ENCODE data around the gene FRYL. TPM values are rescaled to one million over a fixed set of nuclear protein-coding genes. Genes with fewer than 3 reads are reported as not detected.

Gene FRYL
- total and polyA plus RNA-seq, 4 experiments from 2014 or later: 17.1 to 134 (median 83.7) TPM

DNA sequence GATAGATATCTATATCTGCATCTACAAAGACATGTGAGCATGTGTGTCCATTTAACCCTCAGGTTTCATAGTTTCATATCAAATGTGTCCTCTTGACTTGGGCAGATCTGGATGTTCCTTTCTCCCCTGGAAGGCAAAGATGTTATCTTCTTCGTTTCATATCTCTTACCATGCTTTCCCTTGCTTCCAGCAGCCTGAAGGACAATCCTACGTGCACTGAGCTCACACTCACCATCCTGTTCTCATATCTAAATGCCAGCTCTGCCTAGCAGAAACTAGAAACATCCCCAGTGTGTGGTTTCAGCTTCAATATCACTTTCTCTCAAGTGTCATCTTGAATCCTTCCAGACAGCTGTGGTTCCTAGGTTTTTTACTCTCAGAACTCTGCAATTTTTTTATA lies 223.8 kb downstream of the FRYL start:
- ChIA-PET CTCF (ENCODE audit: partially characterized antibody) (interaction anchor here (1.2 to 1.3 kb wide), 3 partner anchors 11 to 24 kb away, joined by 3 to 4 read pairs (median 3); no protein-coding TSS in a partner anchor), POLR2A (ENCODE audit: partially characterized antibody) (no interaction called here)
- Mint-ChIP-seq H3K9me3 (peaks cover 0 to 2% (median 0%) of the 10 kb centered on the region in 8 donors), H3K4me1 (peaks cover 0 to 1% (median 0%) of the 10 kb centered on the region in 4 donors), H3K27ac (peak overlapping the region in 3 of 7 donors; percentile 3 to 54 (median 8)), H3K4me3 (no peak overlapping the region), H3K36me3 (peaks cover 75 to 84% of the 10 kb centered on the region in 2 donors), H3K27me3 (no peaks in the 10 kb centered on the region)
- Histone ChIP-seq H3K4me1 (ENCODE audit: insufficient read depth, low read length) (no peaks in the 10 kb centered on the region), H3K27me3 (ENCODE audit: insufficient read depth, low read length) (no peaks in the 10 kb centered on the region), H3K9me3 (ENCODE audit: control insufficient read depth in 1 of 2, low read length in 2 of 2) (no peaks in the 10 kb centered on the region), H3K36me3 (ENCODE audit: insufficient read depth, low read length) (peaks cover 51% of the 10 kb centered on the region), H3K27ac (ENCODE audit: low read depth, low read length) (no peak overlapping the region), H3K4me3 (ENCODE audit: low read length in 2 of 2) (no peak overlapping the region)
- no peak for DNase-seq
- intact Hi-C loops (cut with micrococcal nuclease): no loop called here

DNA sequence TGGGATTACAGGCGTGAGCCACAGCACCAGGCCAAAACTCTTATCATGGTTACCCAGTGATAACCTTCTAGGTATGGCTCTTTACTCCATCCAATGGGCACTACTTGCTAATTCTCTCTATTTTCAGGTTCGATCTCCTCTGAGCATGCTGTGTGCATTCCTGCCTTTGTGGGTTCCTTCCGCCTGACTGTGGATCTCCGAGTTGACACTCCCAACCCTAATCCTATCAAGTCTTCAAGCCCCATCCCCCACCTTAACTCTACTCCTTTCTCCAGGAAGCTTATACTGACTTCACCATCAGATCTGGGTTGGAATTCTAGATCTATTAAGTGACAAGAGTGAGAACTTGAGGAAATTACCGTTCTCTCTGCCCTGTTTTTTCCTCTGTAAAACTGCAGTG lies 225.5 kb downstream of the FRYL start:
- H3K9me3 Mint-ChIP-seq: peaks cover 0 to 2% (median 0%) of the 10 kb centered on the region in 8 donors
- Histone ChIP-seq H3K4me1 (ENCODE audit: insufficient read depth, low read length) (no peaks in the 10 kb centered on the region), H3K27me3 (ENCODE audit: insufficient read depth, low read length) (no peaks in the 10 kb centered on the region), H3K27ac (ENCODE audit: low read depth, low read length) (no peak overlapping the region), H3K36me3 (ENCODE audit: insufficient read depth, low read length) (peaks cover 64% of the 10 kb centered on the region), H3K9me3 (ENCODE audit: control insufficient read depth in 1 of 2, low read length in 2 of 2) (no peaks in the 10 kb centered on the region), H3K4me3 (ENCODE audit: low read length in 2 of 2) (no peak overlapping the region)
- ChIA-PET CTCF (ENCODE audit: partially characterized antibody) (no interaction called here), POLR2A (ENCODE audit: partially characterized antibody) (no interaction called here)
- H3K27me3 Mint-ChIP-seq: no peaks in the 10 kb centered on the region
- intact Hi-C loops (cut with micrococcal nuclease): no loop called here
- no peak overlapping the region for H3K27ac Mint-ChIP-seq
- no peak for DNase-seq
- H3K4me1 Mint-ChIP-seq: peaks cover 0 to 1% (median 0%) of the 10 kb centered on the region in 4 donors
- no peak overlapping the region for H3K4me3 Mint-ChIP-seq
- H3K36me3 Mint-ChIP-seq: peaks cover 74 to 81% of the 10 kb centered on the region in 2 donors

DNA sequence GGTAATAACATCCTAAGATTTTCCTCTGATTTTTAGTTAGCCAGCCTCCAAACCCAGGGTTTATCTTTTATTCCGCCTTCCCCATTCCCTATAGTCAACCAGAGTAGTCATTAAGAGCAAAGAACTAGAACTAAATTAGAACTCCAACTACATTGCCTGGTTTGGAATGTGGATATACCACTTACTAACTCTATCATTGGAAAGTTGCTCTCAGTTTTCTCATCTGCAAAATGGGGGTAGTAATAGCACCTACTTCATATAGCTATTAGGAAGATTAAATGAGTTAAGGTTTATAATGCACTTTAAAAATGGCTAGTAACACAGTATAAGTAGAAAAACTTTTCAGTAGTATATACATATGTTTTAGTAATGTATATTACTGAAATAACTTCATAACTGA lies 226.4 kb downstream of the FRYL start:
- no peak overlapping the region for H3K4me3 Mint-ChIP-seq
- peaks cover 76 to 82% of the 10 kb centered on the region in 2 donors for H3K36me3 Mint-ChIP-seq
- CTCF ChIA-PET (ENCODE audit: partially characterized antibody): no interaction called here
- POLR2A ChIA-PET (ENCODE audit: partially characterized antibody): no interaction called here
- H3K4me3 ChIP-seq (ENCODE audit: low read length in 2 of 2): no peak overlapping the region
- H3K36me3 ChIP-seq (ENCODE audit: insufficient read depth, low read length): peaks cover 64% of the 10 kb centered on the region
- no peaks in the 10 kb centered on the region for H3K27me3 ChIP-seq (ENCODE audit: insufficient read depth, low read length)
- intact Hi-C loops (cut with micrococcal nuclease): no loop called here
- DNase-seq: no peak
- no peaks in the 10 kb centered on the region for H3K4me1 ChIP-seq (ENCODE audit: insufficient read depth, low read length)
- peak overlapping the region in 2 of 7 donors; percentile 39 to 72 for H3K27ac Mint-ChIP-seq
- no peak overlapping the region for H3K27ac ChIP-seq (ENCODE audit: low read depth, low read length)
- H3K4me1 Mint-ChIP-seq: no peaks in the 10 kb centered on the region
- H3K9me3 Mint-ChIP-seq: peaks cover 0 to 2% (median 0%) of the 10 kb centered on the region in 8 donors
- no peaks in the 10 kb centered on the region for H3K27me3 Mint-ChIP-seq
- H3K9me3 ChIP-seq (ENCODE audit: control insufficient read depth in 1 of 2, low read length in 2 of 2): no peaks in the 10 kb centered on the region

DNA sequence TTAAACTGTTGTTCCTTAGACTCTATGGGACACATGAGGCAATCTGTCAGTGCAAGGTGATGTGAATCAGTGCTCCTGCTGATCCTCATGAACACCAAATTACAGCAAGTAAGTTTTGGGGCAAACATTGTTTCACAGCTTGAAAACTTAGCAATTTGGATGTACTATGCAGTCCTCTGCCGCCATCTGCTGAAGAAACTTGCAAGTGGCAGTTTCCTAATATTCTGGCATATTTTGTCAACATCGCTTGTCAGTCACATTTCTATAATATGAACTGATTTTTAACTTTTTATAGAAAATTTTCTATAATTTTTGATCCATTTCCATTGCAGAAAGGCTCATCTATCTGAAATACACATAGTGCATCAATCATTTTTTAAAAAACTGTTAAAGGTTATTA lies 233.7 kb downstream of the FRYL start:
- CTCF ChIA-PET (ENCODE audit: partially characterized antibody): interaction anchor here (1.1 to 2.5 kb wide), 3 partner anchors 26 to 232 kb away, joined by 3 to 5 read pairs (median 3); no protein-coding TSS in a partner anchor
- no peaks in the 10 kb centered on the region for H3K4me1 ChIP-seq (ENCODE audit: insufficient read depth, low read length)
- Mint-ChIP-seq H3K36me3 (peaks cover 73 to 81% of the 10 kb centered on the region in 2 donors), H3K4me3 (no peak overlapping the region), H3K27me3 (no peaks in the 10 kb centered on the region), H3K9me3 (no peaks in the 10 kb centered on the region), H3K4me1 (peaks cover 0 to 4% (median under 1%) of the 10 kb centered on the region in 4 donors), H3K27ac (no peak overlapping the region)
- DNase-seq: peak in 3 of 5 donors; percentile 4 to 8 (median 6)
- H3K9me3 ChIP-seq (ENCODE audit: control insufficient read depth in 1 of 2, low read length in 2 of 2): no peaks in the 10 kb centered on the region
- no peak overlapping the region for H3K27ac ChIP-seq (ENCODE audit: low read depth, low read length)
- no peak overlapping the region for H3K4me3 ChIP-seq (ENCODE audit: low read length in 2 of 2)
- POLR2A ChIA-PET (ENCODE audit: partially characterized antibody): no interaction called here
- no peaks in the 10 kb centered on the region for H3K27me3 ChIP-seq (ENCODE audit: insufficient read depth, low read length)
- intact Hi-C loops (cut with micrococcal nuclease): loop anchor here (1.0 kb wide), 1 partner anchor 230 kb away; no protein-coding TSS in a partner anchor
- peaks cover 69% of the 10 kb centered on the region for H3K36me3 ChIP-seq (ENCODE audit: insufficient read depth, low read length)

DNA sequence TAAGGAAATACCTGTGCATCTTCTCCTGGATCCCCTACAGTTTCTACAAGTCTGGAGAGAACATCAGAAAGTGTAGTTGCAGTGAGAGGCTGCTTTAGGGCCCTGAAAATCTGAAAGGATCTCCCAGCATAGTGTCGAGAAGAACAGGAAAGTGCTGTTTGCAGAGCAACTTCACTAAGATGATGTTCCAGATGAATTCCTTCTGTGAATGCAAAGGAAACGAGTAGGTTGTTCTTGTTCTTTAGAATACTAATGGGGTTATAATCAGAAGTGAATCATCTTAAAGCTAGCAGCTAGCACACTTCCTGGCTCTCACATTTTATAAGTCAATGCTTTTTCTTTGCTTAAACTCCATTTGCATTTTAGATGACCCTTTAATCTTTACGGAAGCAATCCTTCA lies 236.3 kb downstream of the FRYL start:
- Mint-ChIP-seq H3K27ac (no peak overlapping the region), H3K4me3 (no peak overlapping the region), H3K27me3 (no peaks in the 10 kb centered on the region), H3K9me3 (no peaks in the 10 kb centered on the region), H3K4me1 (peaks cover 0 to 4% (median under 1%) of the 10 kb centered on the region in 4 donors), H3K36me3 (peaks cover 69 to 73% of the 10 kb centered on the region in 2 donors)
- Histone ChIP-seq H3K4me3 (ENCODE audit: low read length in 2 of 2) (no peak overlapping the region), H3K4me1 (ENCODE audit: insufficient read depth, low read length) (no peaks in the 10 kb centered on the region), H3K27me3 (ENCODE audit: insufficient read depth, low read length) (no peaks in the 10 kb centered on the region), H3K36me3 (ENCODE audit: insufficient read depth, low read length) (peaks cover 73% of the 10 kb centered on the region), H3K9me3 (ENCODE audit: control insufficient read depth in 1 of 2, low read length in 2 of 2) (no peaks in the 10 kb centered on the region), H3K27ac (ENCODE audit: low read depth, low read length) (no peak overlapping the region)
- ChIA-PET CTCF (ENCODE audit: partially characterized antibody) (no interaction called here), POLR2A (ENCODE audit: partially characterized antibody) (no interaction called here)
- intact Hi-C loops (cut with micrococcal nuclease): no loop called here
- DNase-seq: no peak

DNA sequence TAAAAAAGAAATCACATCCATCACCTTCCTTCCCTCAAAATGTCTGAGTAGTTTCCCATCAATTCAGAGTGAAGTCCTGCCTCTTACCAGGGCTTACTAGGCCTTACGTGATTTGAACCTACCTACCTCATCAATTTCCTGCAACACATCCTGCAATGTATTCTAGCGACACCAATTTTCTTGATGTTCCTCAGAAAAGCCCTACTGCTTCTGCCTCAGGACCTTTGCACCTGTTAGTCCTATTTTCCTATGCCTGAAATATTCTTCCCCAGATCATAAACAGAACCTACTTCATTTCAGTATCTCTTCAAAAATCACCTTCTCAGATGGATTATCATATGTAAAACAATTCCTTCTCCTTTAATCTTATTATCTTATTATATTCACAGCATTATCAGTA lies 237.2 kb downstream of the FRYL start:
- CTCF ChIA-PET (ENCODE audit: partially characterized antibody): no interaction called here

DNA sequence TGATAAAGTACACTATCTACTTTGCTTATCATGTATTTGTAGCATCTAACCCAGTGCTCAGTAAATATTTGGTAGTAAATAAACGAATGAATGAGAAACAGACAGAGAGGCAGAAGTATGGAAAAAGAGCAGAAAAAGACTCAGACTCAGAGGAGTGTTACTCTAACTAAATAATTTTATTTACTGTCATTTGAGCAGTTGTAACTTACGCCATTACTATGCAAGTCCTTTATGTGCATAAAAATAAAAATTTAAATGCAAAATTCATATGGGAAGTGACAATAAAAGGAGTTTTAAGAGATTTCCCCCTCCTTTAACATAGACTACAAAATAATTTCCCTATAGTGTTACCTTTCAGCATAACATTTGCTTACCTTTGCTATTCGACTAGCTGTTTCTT lies 240.5 kb downstream of the FRYL start:
- Histone ChIP-seq H3K9me3 (ENCODE audit: control insufficient read depth in 1 of 2, low read length in 2 of 2) (no peaks in the 10 kb centered on the region), H3K4me1 (ENCODE audit: insufficient read depth, low read length) (no peaks in the 10 kb centered on the region), H3K4me3 (ENCODE audit: low read length in 2 of 2) (no peak overlapping the region), H3K36me3 (ENCODE audit: insufficient read depth, low read length) (peaks cover 59% of the 10 kb centered on the region), H3K27ac (ENCODE audit: low read depth, low read length) (no peak overlapping the region), H3K27me3 (ENCODE audit: insufficient read depth, low read length) (no peaks in the 10 kb centered on the region)
- H3K9me3 Mint-ChIP-seq: no peaks in the 10 kb centered on the region
- DNase-seq: no peak
- intact Hi-C loops (cut with micrococcal nuclease): no loop called here
- ChIA-PET CTCF (ENCODE audit: partially characterized antibody) (no interaction called here), POLR2A (ENCODE audit: partially characterized antibody) (no interaction called here)
- peak overlapping the region in 1 of 7 donors; percentile 20 for H3K27ac Mint-ChIP-seq
- no peaks in the 10 kb centered on the region for H3K27me3 Mint-ChIP-seq
- peaks cover 0 to 4% (median 0%) of the 10 kb centered on the region in 4 donors for H3K4me1 Mint-ChIP-seq
- H3K36me3 Mint-ChIP-seq: peaks cover 59 to 63% of the 10 kb centered on the region in 2 donors
- no peak overlapping the region for H3K4me3 Mint-ChIP-seq

More for the DNA sequence above, 237.2 kb downstream of the FRYL start:
- POLR2A ChIA-PET (ENCODE audit: partially characterized antibody): no interaction called here
- Mint-ChIP-seq H3K27ac (peak overlapping the region in 2 of 7 donors; percentile 8 to 33), H3K4me1 (peaks cover 0 to 4% (median 0%) of the 10 kb centered on the region in 4 donors), H3K27me3 (no peaks in the 10 kb centered on the region), H3K4me3 (no peak overlapping the region), H3K9me3 (no peaks in the 10 kb centered on the region), H3K36me3 (peaks cover 65 to 66% of the 10 kb centered on the region in 2 donors)
- no peak for DNase-seq
- Histone ChIP-seq H3K27ac (ENCODE audit: low read depth, low read length) (no peak overlapping the region), H3K27me3 (ENCODE audit: insufficient read depth, low read length) (no peaks in the 10 kb centered on the region), H3K4me1 (ENCODE audit: insufficient read depth, low read length) (no peaks in the 10 kb centered on the region), H3K9me3 (ENCODE audit: control insufficient read depth in 1 of 2, low read length in 2 of 2) (no peaks in the 10 kb centered on the region), H3K4me3 (ENCODE audit: low read length in 2 of 2) (no peak overlapping the region), H3K36me3 (ENCODE audit: insufficient read depth, low read length) (peaks cover 69% of the 10 kb centered on the region)
- intact Hi-C loops (cut with micrococcal nuclease): no loop called here

All from CD4-positive, alpha-beta memory T cell (primary cell).